Neural cell (in vitro differentiated cells): Measurements from ENCODE around the gene ODAD3. TPM values are rescaled to one million over a fixed set of nuclear protein-coding genes. Genes with fewer than 3 reads are reported as not detected.
"Not testable (repeated sequence)": the region's sequence is repeated elsewhere in the genome, so short reads cannot be mapped to it uniquely, and the experiment has no call there.

Source experiments
- H2AFZ ChIP-seq: fragments of 200-600, 300-800 bp; sonication (generic), shearing (Covaris generic); 2 replicates; pipeline ENCODE4 v1.6.0; 2014; ENCODE audit warnings: low read depth, mild to moderate bottlenecking, antibody characterized with exemption, low read length, moderate library complexity
- H3F3A ChIP-seq: fragments of 200-600 bp; shearing (Covaris generic); 2 replicates; pipeline ENCODE4 v1.6.1; 2016; ENCODE audit warnings: mild to moderate bottlenecking, moderate library complexity, mixed read lengths, antibody characterized with exemption, low read length; ENCODE audit not compliant: insufficient read depth, poor library complexity, severe bottlenecking
- H3K27ac ChIP-seq: fragments of 200-600, 300-800 bp; sonication (generic), shearing (Covaris generic); 2 replicates; pipeline ENCODE4 v1.5.1; 2014; ENCODE audit warnings: mild to moderate bottlenecking, low read length, moderate library complexity
- H3K27me3 ChIP-seq: fragments of 300-800, 200-600 bp; sonication (generic), shearing (Covaris generic); 2 replicates; pipeline ENCODE4 v1.6.0; 2014; ENCODE audit warnings: mild to moderate bottlenecking, low read depth, low read length, moderate library complexity; ENCODE audit not compliant: insufficient read depth
- H3K36me3 ChIP-seq: fragments of 300-800, 200-600 bp; sonication (generic), shearing (Covaris generic); 2 replicates; pipeline ENCODE4 v1.5.1; 2014; ENCODE audit warnings: mild to moderate bottlenecking, antibody characterized with exemption, low read length, moderate library complexity; ENCODE audit not compliant: insufficient read depth
- H3K4me2 ChIP-seq: fragments of 300-800, 200-600 bp; sonication (generic), shearing (Covaris generic); 2 replicates; pipeline ENCODE4 v1.6.0; 2014; ENCODE audit warnings: mild to moderate bottlenecking, low read length
- H3K4me3 ChIP-seq: fragments of 300-800, 200-600 bp; sonication (generic), shearing (Covaris generic); 2 replicates; pipeline ENCODE4 v1.5.1; 2014; ENCODE audit warnings: mild to moderate bottlenecking, low read length, moderate library complexity
- H3K79me2 ChIP-seq: fragments of 200-600 bp; shearing (Covaris generic); replicated peaks from 2 replicates; pipeline ENCODE4 v1.6.0; 2014; ENCODE audit warnings: mild to moderate bottlenecking, low read length, moderate library complexity; ENCODE audit not compliant: insufficient read depth
- H3K9ac ChIP-seq: fragments of 300-800, 200-600 bp; sonication (generic), shearing (Covaris generic); 2 replicates; pipeline ENCODE4 v1.6.1; 2016; ENCODE audit warnings: mild to moderate bottlenecking, low read length, mixed read lengths
- H3K9me2 ChIP-seq: fragments of 200-600 bp; shearing (Covaris generic); 2 replicates; pipeline ENCODE4 v1.6.1; 2016; ENCODE audit warnings: mild to moderate bottlenecking, low read length, mixed read lengths; ENCODE audit not compliant: insufficient read depth
- H3K9me3 ChIP-seq: fragments of 200-600, 300-800 bp; sonication (generic), shearing (Covaris generic); 2 replicates; pipeline ENCODE4 v1.6.1; 2016; ENCODE audit warnings: mild to moderate bottlenecking, mixed run types, low read length, moderate library complexity, mixed read lengths
- H4K20me1 ChIP-seq: fragments of 200-600 bp; shearing (Covaris generic); 2 replicates; pipeline ENCODE4 v1.6.1; 2016; ENCODE audit warnings: mild to moderate bottlenecking, mixed run types; ENCODE audit not compliant: insufficient read depth
- EP300 ChIP-seq: fragments of 450-650 bp; conservative IDR thresholded peaks from 2 replicates; pipeline ENCODE4 v1.6.1; 2014; ENCODE audit warnings: antibody characterized with exemption, mild to moderate bottlenecking, moderate library complexity; ENCODE audit not compliant: poor library complexity, severe bottlenecking
- EZH2 ChIP-seq: fragments of 200-600, 300-800 bp; shearing (Covaris generic), sonication (generic); IDR thresholded peaks from 2 replicates; pipeline ENCODE4 v1.6.1; 2014; ENCODE audit warnings: antibody characterized with exemption, low read length, borderline replicate concordance, mild to moderate bottlenecking; ENCODE audit not compliant: insufficient read depth, poor library complexity, severe bottlenecking
- MXI1 ChIP-seq: fragments of 450-650 bp; conservative IDR thresholded peaks from 2 replicates; pipeline ENCODE4 v1.6.1; 2014; ENCODE audit warnings: antibody characterized with exemption, mild to moderate bottlenecking; ENCODE audit not compliant: poor library complexity, severe bottlenecking
- POLR2AphosphoS5 ChIP-seq: IDR thresholded peaks from 2 replicates; pipeline ENCODE4 v1.6.1; 2012
- RAD21 ChIP-seq: fragments of 450-650 bp; conservative IDR thresholded peaks from 2 replicates; pipeline ENCODE4 v1.6.1; 2014; ENCODE audit warnings: antibody characterized with exemption, mild to moderate bottlenecking, moderate library complexity
- SMC3 ChIP-seq: fragments of 450-650 bp; conservative IDR thresholded peaks from 2 replicates; pipeline ENCODE4 v1.6.1; 2014; ENCODE audit warnings: antibody characterized with exemption, mild to moderate bottlenecking, moderate library complexity; ENCODE audit not compliant: poor library complexity
- TAF1 ChIP-seq: IDR thresholded peaks from 2 replicates; pipeline ENCODE4 v1.6.1; 2012; ENCODE audit warnings: low read depth
- polyA plus RNA-seq: library from polyadenylated mRNA; depleted of rRNA; stranded (reverse); fragments of >200 nt; gene quantifications from 2 replicates; pipeline ENCODE4 v1.2.3, GENCODE V29; 2014
- TF ChIP-seq, protein P1 (sequence below): IDR thresholded peaks from 2 replicates; pipeline ENCODE4 v1.6.1; 2012; ENCODE audit warnings: borderline replicate concordance
- TF ChIP-seq, protein P2 (sequence below): fragments of 450-650 bp; IDR thresholded peaks from 2 replicates; pipeline ENCODE4 v1.5.1; 2014; ENCODE audit warnings: antibody characterized with exemption, mild to moderate bottlenecking, moderate library complexity; ENCODE audit not compliant: poor library complexity, severe bottlenecking

The ODAD3 gene
- polyA plus RNA-seq, 1 donor from 2014 or later, result 3.4 TPM

DNA sequence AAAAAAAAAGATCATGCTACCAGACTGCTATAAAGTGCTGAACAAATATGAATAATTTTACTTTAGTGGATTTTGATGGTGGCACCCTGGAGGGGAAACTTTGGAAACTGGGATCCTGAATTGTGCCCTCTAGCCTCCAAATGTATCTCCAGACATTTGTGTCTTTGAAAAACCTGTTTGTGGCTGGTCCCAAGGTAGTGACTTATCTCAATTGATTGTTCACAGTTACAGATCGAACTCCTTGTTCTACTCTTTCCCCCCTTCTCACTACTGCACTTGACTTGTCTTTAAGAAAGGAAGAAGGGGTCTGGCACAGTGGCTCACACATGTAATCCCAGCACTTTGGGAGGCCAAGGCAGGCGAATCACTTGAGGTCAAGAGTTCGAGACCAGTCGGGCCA lies 26.3 kb downstream of the ODAD3 start:
- no peaks in the 10 kb centered on the region for H3K79me2 ChIP-seq
- H3K4me3 ChIP-seq, result no peak overlapping the region
- no peaks in the 10 kb centered on the region for H3K36me3 ChIP-seq
- no peak overlapping the region for H3K27ac ChIP-seq
- H3K4me2 ChIP-seq, result no peak overlapping the region
- no peaks in the 10 kb centered on the region for H4K20me1 ChIP-seq
- H2AFZ ChIP-seq, result no peak overlapping the region
- no peaks in the 10 kb centered on the region for H3F3A ChIP-seq
- H3K9ac ChIP-seq, result no peak overlapping the region
- no peaks in the 10 kb centered on the region for H3K9me2 ChIP-seq
- TF ChIP-seq EZH2, result no peak
- no peaks in the 10 kb centered on the region for H3K9me3 ChIP-seq
- no peaks in the 10 kb centered on the region for H3K27me3 ChIP-seq

DNA sequence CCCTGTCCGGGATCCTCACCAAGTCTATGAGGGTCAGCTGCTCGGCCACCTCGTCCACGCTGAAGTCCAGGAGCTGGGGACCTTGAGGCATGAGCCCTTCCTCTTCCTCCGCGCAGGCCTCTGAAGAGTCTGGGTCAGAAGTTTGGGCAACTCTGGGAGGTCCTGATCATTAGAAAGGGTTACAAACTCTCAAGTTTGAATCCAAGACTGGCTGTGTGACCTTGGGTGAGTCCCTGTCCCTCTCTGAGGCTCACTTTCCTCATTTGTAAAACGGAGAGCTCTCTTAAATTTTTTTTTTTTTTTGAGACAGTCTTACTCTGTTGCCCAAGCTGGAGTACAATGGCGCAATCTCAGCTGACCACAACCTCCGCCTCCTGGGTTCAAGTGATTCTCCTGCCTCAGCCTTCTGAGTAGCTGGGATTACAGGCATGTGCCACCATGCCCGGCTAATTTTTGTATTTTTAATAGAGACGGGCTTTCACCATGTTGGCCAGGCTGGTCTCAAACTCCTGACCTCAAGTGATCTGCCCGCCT lies 28.2 kb downstream of the ODAD3 start:
- not testable (repeated sequence) for H3K27ac ChIP-seq, H2AFZ ChIP-seq

DNA sequence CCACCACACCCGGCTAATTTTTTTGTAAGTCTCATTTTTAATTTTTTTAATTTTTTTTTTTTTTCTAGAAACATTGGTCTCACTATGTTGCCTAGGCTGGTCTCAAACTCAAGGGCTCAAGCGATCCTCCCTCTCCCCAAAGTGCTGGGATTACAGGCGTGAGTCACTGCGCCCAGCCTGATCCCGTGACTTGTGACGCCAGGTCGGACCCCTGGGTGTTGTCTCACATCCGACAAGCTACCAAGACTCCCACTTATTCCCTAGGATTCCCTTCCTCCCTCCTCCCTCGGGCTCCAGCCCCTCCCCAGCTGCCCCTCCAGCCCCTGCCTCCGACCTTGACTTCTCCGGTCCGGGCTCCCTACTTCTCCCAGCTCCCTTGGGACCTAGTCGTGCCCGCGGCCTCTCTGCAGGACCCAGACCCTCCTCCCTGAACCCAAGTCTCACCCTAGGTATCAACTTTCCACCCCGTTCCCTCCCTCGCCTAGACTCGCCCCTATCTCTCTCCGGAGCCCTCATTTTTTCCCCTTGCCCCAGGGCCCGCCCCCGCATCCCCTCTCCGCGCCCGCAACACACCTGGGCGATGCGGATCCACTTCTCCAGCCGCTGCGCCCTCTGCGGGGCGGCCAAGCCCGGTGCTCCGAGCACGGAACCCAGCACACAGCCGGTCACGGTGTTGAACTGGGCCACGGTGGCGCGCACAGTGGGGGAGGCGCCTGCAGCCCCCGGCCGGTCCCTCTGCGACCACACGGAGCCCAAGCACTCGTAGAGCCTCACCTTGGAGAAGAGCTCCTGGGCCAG lies 28.9 kb downstream of the ODAD3 start:
- Histone ChIP-seq H3K9me3 (no peaks in the 10 kb centered on the region), H3K9me2 (no peaks in the 10 kb centered on the region), H4K20me1 (no peaks in the 10 kb centered on the region), H3K4me3 (no peak overlapping the region), H3K36me3 (no peaks in the 10 kb centered on the region), H3K79me2 (no peaks in the 10 kb centered on the region), H3K9ac (no peak overlapping the region), H3K4me2 (no peak overlapping the region), H3F3A (no peaks in the 10 kb centered on the region), H3K27ac (no peak overlapping the region), H3K27me3 (no peaks in the 10 kb centered on the region), H2AFZ (no peak overlapping the region)
- TF ChIP-seq POLR2AphosphoS5 (no peak), TAF1 (no peak)

More for the DNA sequence above, 28.2 kb downstream of the ODAD3 start:
- not testable (repeated sequence) for H3K4me2 ChIP-seq, H3K9me3 ChIP-seq, H3K36me3 ChIP-seq, H3F3A ChIP-seq, H3K27me3 ChIP-seq, H3K4me3 ChIP-seq, H3K9ac ChIP-seq, H3K9me2 ChIP-seq, H4K20me1 ChIP-seq, H3K79me2 ChIP-seq

DNA sequence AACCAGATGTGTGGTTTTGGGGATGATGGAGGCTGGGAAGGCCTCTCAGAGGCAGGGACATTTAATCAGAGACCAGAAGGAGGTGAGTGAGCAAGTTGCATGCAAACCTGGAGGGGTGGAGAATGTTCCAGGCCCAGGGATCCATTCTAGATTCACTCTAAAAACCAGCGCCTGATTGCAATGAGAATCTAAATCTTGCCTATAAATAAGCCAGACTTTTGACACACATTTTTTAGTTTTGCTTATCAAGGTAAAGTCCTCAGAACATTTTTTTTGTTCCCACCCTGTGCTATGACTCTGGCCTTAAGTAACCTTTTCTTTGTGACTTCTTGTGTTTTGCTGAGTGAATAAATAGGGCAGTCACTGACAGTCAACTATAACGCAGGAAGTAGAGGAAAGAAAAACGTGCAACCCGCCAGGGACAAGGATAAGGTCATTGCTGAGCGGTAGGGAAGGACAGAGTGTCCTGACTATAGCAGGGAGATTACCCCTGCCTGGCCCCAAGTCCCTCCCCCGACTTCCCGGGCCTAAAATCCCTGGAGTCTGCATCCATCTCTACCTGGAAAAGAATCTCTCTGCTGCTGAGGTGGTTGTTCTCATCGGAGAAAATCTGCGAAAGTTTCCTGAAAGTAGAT lies 30.2 kb downstream of the ODAD3 start:
- Histone ChIP-seq H3K9me2 (no peaks in the 10 kb centered on the region), H2AFZ (no peak overlapping the region), H3K4me2 (no peak overlapping the region), H4K20me1 (no peaks in the 10 kb centered on the region), H3K9ac (no peak overlapping the region), H3K27me3 (no peaks in the 10 kb centered on the region), H3K79me2 (no peaks in the 10 kb centered on the region), H3K36me3 (no peaks in the 10 kb centered on the region), H3K27ac (no peak overlapping the region), H3F3A (no peaks in the 10 kb centered on the region), H3K4me3 (no peak overlapping the region), H3K9me3 (no peaks in the 10 kb centered on the region)
- TF ChIP-seq, protein P1, sequence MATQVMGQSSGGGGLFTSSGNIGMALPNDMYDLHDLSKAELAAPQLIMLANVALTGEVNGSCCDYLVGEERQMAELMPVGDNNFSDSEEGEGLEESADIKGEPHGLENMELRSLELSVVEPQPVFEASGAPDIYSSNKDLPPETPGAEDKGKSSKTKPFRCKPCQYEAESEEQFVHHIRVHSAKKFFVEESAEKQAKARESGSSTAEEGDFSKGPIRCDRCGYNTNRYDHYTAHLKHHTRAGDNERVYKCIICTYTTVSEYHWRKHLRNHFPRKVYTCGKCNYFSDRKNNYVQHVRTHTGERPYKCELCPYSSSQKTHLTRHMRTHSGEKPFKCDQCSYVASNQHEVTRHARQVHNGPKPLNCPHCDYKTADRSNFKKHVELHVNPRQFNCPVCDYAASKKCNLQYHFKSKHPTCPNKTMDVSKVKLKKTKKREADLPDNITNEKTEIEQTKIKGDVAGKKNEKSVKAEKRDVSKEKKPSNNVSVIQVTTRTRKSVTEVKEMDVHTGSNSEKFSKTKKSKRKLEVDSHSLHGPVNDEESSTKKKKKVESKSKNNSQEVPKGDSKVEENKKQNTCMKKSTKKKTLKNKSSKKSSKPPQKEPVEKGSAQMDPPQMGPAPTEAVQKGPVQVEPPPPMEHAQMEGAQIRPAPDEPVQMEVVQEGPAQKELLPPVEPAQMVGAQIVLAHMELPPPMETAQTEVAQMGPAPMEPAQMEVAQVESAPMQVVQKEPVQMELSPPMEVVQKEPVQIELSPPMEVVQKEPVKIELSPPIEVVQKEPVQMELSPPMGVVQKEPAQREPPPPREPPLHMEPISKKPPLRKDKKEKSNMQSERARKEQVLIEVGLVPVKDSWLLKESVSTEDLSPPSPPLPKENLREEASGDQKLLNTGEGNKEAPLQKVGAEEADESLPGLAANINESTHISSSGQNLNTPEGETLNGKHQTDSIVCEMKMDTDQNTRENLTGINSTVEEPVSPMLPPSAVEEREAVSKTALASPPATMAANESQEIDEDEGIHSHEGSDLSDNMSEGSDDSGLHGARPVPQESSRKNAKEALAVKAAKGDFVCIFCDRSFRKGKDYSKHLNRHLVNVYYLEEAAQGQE, result no peak
- no peak for TF ChIP-seq TAF1
- TF ChIP-seq, protein P2, sequence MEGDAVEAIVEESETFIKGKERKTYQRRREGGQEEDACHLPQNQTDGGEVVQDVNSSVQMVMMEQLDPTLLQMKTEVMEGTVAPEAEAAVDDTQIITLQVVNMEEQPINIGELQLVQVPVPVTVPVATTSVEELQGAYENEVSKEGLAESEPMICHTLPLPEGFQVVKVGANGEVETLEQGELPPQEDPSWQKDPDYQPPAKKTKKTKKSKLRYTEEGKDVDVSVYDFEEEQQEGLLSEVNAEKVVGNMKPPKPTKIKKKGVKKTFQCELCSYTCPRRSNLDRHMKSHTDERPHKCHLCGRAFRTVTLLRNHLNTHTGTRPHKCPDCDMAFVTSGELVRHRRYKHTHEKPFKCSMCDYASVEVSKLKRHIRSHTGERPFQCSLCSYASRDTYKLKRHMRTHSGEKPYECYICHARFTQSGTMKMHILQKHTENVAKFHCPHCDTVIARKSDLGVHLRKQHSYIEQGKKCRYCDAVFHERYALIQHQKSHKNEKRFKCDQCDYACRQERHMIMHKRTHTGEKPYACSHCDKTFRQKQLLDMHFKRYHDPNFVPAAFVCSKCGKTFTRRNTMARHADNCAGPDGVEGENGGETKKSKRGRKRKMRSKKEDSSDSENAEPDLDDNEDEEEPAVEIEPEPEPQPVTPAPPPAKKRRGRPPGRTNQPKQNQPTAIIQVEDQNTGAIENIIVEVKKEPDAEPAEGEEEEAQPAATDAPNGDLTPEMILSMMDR, result no peak
- no peak for TF ChIP-seq EZH2
- TF ChIP-seq MXI1, result no peak
- no peak for TF ChIP-seq SMC3
- no peak for TF ChIP-seq EP300
- no peak for TF ChIP-seq POLR2AphosphoS5
- TF ChIP-seq RAD21, result no peak
